Neural cell (in vitro differentiated cells): ENCODE data around the gene LTO1. TPM values are rescaled to one million over a fixed set of nuclear protein-coding genes. Genes with fewer than 3 reads are reported as not detected.
A peak's percentile ranks its signal among the peaks of the same experiment; 100 is the strongest.

Experiments used
- H2AFZ ChIP-seq: fragments of 200-600, 300-800 bp; sonication (generic), shearing (Covaris generic); 2 replicates; pipeline ENCODE4 v1.6.0; 2014; ENCODE audit warnings: low read depth, mild to moderate bottlenecking, antibody characterized with exemption, low read length, moderate library complexity
- H3F3A ChIP-seq: fragments of 200-600 bp; shearing (Covaris generic); 2 replicates; pipeline ENCODE4 v1.6.1; 2016; ENCODE audit warnings: mild to moderate bottlenecking, moderate library complexity, mixed read lengths, antibody characterized with exemption, low read length; ENCODE audit not compliant: insufficient read depth, poor library complexity, severe bottlenecking
- H3K27ac ChIP-seq: fragments of 200-600, 300-800 bp; sonication (generic), shearing (Covaris generic); 2 replicates; pipeline ENCODE4 v1.5.1; 2014; ENCODE audit warnings: mild to moderate bottlenecking, low read length, moderate library complexity
- H3K27me3 ChIP-seq: fragments of 300-800, 200-600 bp; sonication (generic), shearing (Covaris generic); 2 replicates; pipeline ENCODE4 v1.6.0; 2014; ENCODE audit warnings: mild to moderate bottlenecking, low read depth, low read length, moderate library complexity; ENCODE audit not compliant: insufficient read depth
- H3K36me3 ChIP-seq: fragments of 300-800, 200-600 bp; sonication (generic), shearing (Covaris generic); 2 replicates; pipeline ENCODE4 v1.5.1; 2014; ENCODE audit warnings: mild to moderate bottlenecking, antibody characterized with exemption, low read length, moderate library complexity; ENCODE audit not compliant: insufficient read depth
- H3K4me2 ChIP-seq: fragments of 300-800, 200-600 bp; sonication (generic), shearing (Covaris generic); 2 replicates; pipeline ENCODE4 v1.6.0; 2014; ENCODE audit warnings: mild to moderate bottlenecking, low read length
- H3K4me3 ChIP-seq: fragments of 300-800, 200-600 bp; sonication (generic), shearing (Covaris generic); 2 replicates; pipeline ENCODE4 v1.5.1; 2014; ENCODE audit warnings: mild to moderate bottlenecking, low read length, moderate library complexity
- H3K79me2 ChIP-seq: fragments of 200-600 bp; shearing (Covaris generic); replicated peaks from 2 replicates; pipeline ENCODE4 v1.6.0; 2014; ENCODE audit warnings: mild to moderate bottlenecking, low read length, moderate library complexity; ENCODE audit not compliant: insufficient read depth
- H3K9ac ChIP-seq: fragments of 300-800, 200-600 bp; sonication (generic), shearing (Covaris generic); 2 replicates; pipeline ENCODE4 v1.6.1; 2016; ENCODE audit warnings: mild to moderate bottlenecking, low read length, mixed read lengths
- H3K9me2 ChIP-seq: fragments of 200-600 bp; shearing (Covaris generic); 2 replicates; pipeline ENCODE4 v1.6.1; 2016; ENCODE audit warnings: mild to moderate bottlenecking, low read length, mixed read lengths; ENCODE audit not compliant: insufficient read depth
- H3K9me3 ChIP-seq: fragments of 200-600, 300-800 bp; sonication (generic), shearing (Covaris generic); 2 replicates; pipeline ENCODE4 v1.6.1; 2016; ENCODE audit warnings: mild to moderate bottlenecking, mixed run types, low read length, moderate library complexity, mixed read lengths
- H4K20me1 ChIP-seq: fragments of 200-600 bp; shearing (Covaris generic); 2 replicates; pipeline ENCODE4 v1.6.1; 2016; ENCODE audit warnings: mild to moderate bottlenecking, mixed run types; ENCODE audit not compliant: insufficient read depth
- EP300 ChIP-seq: fragments of 450-650 bp; conservative IDR thresholded peaks from 2 replicates; pipeline ENCODE4 v1.6.1; 2014; ENCODE audit warnings: antibody characterized with exemption, mild to moderate bottlenecking, moderate library complexity; ENCODE audit not compliant: poor library complexity, severe bottlenecking
- EZH2 ChIP-seq: fragments of 200-600, 300-800 bp; shearing (Covaris generic), sonication (generic); IDR thresholded peaks from 2 replicates; pipeline ENCODE4 v1.6.1; 2014; ENCODE audit warnings: antibody characterized with exemption, low read length, borderline replicate concordance, mild to moderate bottlenecking; ENCODE audit not compliant: insufficient read depth, poor library complexity, severe bottlenecking
- MXI1 ChIP-seq: fragments of 450-650 bp; conservative IDR thresholded peaks from 2 replicates; pipeline ENCODE4 v1.6.1; 2014; ENCODE audit warnings: antibody characterized with exemption, mild to moderate bottlenecking; ENCODE audit not compliant: poor library complexity, severe bottlenecking
- POLR2AphosphoS5 ChIP-seq: IDR thresholded peaks from 2 replicates; pipeline ENCODE4 v1.6.1; 2012
- RAD21 ChIP-seq: fragments of 450-650 bp; conservative IDR thresholded peaks from 2 replicates; pipeline ENCODE4 v1.6.1; 2014; ENCODE audit warnings: antibody characterized with exemption, mild to moderate bottlenecking, moderate library complexity
- SMC3 ChIP-seq: fragments of 450-650 bp; conservative IDR thresholded peaks from 2 replicates; pipeline ENCODE4 v1.6.1; 2014; ENCODE audit warnings: antibody characterized with exemption, mild to moderate bottlenecking, moderate library complexity; ENCODE audit not compliant: poor library complexity
- TAF1 ChIP-seq: IDR thresholded peaks from 2 replicates; pipeline ENCODE4 v1.6.1; 2012; ENCODE audit warnings: low read depth
- polyA plus RNA-seq: library from polyadenylated mRNA; depleted of rRNA; stranded (reverse); fragments of >200 nt; gene quantifications from 2 replicates; pipeline ENCODE4 v1.2.3, GENCODE V29; 2014
- TF ChIP-seq, protein P1 (sequence below): IDR thresholded peaks from 2 replicates; pipeline ENCODE4 v1.6.1; 2012; ENCODE audit warnings: borderline replicate concordance
- TF ChIP-seq, protein P2 (sequence below): fragments of 450-650 bp; IDR thresholded peaks from 2 replicates; pipeline ENCODE4 v1.5.1; 2014; ENCODE audit warnings: antibody characterized with exemption, mild to moderate bottlenecking, moderate library complexity; ENCODE audit not compliant: poor library complexity, severe bottlenecking

Gene LTO1
- polyA plus RNA-seq, 1 donor from 2014 or later, result 44.4 TPM

DNA sequence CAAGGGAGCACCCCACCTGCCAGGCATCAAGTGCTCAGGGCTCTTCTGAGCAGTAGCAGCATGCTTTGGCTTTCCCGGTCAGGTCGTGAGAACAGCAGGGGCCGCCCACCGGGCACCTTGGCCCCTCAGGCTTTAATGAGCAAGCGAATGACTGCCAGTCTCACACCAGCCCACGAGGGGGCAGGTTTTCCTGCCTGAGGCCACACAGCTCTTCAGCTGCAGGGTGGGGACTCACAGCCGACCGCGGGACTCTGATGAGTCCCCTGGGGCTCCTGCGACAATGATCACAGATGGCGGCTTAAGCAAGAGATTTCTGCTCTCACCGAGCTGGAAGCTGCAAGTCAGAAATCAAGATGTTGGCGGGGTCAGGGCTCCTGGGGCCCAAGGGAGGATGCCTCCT, 43.0 kb upstream of the LTO1 start:
- Histone ChIP-seq H4K20me1 (no peaks in the 10 kb centered on the region), H3F3A (no peaks in the 10 kb centered on the region), H3K27me3 (no peaks in the 10 kb centered on the region), H3K4me2 (no peak overlapping the region), H3K36me3 (no peaks in the 10 kb centered on the region), H3K4me3 (no peak overlapping the region), H3K27ac (no peak overlapping the region), H3K9me2 (no peaks in the 10 kb centered on the region), H3K79me2 (no peaks in the 10 kb centered on the region), H3K9me3 (no peaks in the 10 kb centered on the region), H3K9ac (no peak overlapping the region), H2AFZ (no peak overlapping the region)
- no peak for TF ChIP-seq EP300
- TF ChIP-seq SMC3, result peak; percentile 63
- TF ChIP-seq MXI1, result no peak
- TF ChIP-seq RAD21, result peak; percentile 57
- no peak for TF ChIP-seq EZH2
- TF ChIP-seq, protein P1, sequence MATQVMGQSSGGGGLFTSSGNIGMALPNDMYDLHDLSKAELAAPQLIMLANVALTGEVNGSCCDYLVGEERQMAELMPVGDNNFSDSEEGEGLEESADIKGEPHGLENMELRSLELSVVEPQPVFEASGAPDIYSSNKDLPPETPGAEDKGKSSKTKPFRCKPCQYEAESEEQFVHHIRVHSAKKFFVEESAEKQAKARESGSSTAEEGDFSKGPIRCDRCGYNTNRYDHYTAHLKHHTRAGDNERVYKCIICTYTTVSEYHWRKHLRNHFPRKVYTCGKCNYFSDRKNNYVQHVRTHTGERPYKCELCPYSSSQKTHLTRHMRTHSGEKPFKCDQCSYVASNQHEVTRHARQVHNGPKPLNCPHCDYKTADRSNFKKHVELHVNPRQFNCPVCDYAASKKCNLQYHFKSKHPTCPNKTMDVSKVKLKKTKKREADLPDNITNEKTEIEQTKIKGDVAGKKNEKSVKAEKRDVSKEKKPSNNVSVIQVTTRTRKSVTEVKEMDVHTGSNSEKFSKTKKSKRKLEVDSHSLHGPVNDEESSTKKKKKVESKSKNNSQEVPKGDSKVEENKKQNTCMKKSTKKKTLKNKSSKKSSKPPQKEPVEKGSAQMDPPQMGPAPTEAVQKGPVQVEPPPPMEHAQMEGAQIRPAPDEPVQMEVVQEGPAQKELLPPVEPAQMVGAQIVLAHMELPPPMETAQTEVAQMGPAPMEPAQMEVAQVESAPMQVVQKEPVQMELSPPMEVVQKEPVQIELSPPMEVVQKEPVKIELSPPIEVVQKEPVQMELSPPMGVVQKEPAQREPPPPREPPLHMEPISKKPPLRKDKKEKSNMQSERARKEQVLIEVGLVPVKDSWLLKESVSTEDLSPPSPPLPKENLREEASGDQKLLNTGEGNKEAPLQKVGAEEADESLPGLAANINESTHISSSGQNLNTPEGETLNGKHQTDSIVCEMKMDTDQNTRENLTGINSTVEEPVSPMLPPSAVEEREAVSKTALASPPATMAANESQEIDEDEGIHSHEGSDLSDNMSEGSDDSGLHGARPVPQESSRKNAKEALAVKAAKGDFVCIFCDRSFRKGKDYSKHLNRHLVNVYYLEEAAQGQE, result no peak
- no peak for TF ChIP-seq TAF1
- no peak for TF ChIP-seq POLR2AphosphoS5
- TF ChIP-seq, protein P2, sequence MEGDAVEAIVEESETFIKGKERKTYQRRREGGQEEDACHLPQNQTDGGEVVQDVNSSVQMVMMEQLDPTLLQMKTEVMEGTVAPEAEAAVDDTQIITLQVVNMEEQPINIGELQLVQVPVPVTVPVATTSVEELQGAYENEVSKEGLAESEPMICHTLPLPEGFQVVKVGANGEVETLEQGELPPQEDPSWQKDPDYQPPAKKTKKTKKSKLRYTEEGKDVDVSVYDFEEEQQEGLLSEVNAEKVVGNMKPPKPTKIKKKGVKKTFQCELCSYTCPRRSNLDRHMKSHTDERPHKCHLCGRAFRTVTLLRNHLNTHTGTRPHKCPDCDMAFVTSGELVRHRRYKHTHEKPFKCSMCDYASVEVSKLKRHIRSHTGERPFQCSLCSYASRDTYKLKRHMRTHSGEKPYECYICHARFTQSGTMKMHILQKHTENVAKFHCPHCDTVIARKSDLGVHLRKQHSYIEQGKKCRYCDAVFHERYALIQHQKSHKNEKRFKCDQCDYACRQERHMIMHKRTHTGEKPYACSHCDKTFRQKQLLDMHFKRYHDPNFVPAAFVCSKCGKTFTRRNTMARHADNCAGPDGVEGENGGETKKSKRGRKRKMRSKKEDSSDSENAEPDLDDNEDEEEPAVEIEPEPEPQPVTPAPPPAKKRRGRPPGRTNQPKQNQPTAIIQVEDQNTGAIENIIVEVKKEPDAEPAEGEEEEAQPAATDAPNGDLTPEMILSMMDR, result peak; percentile 59

DNA sequence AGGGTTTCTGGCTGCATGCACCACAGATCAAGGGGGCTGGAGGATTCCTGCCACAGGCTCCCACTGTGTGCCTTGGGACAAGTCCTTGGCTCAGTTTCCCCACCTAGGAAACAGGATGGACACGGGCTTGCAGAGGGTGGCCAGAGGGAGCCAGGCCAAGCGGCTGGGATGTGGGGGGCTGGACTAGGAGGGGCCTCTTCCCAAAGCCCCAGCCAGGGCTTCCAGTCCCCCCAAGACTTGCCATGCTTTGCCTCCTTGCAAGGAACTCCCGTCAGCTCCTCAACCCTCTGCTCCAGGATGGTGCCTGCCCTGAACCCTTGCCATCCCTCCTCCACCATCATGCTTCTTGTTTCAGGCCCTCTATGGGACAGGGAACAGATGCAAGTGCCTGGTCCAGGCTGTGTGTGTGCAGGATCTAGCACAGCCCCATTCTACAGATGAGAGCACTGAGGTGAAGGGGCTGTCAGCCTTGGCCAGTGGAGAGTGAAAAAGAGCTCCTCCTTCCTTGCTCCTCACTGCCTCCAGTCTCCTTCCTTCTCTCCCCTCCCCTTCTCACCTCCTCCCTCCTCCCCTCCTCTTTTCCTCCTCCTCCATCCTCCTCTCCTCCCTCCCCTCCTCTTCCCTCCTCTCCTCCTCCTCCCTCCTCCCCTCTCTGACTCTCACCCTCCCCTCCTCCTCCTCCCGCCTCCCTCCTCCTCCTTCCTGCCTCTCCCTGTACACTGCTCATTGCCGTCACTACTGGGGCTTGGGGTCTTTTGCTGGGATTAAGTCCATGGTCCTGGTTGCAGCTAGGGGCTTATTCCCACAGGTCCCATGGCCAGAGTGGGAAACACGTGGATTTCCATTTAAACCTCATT, 42.0 kb upstream of the LTO1 start:
- Histone ChIP-seq H3K4me3 (no peak overlapping the region), H3K9me2 (no peaks in the 10 kb centered on the region), H3K9me3 (no peaks in the 10 kb centered on the region), H3K4me2 (no peak overlapping the region), H3K27ac (no peak overlapping the region), H3F3A (no peaks in the 10 kb centered on the region), H3K27me3 (no peaks in the 10 kb centered on the region), H3K36me3 (no peaks in the 10 kb centered on the region), H3K9ac (no peak overlapping the region), H4K20me1 (no peaks in the 10 kb centered on the region), H2AFZ (no peak overlapping the region), H3K79me2 (no peaks in the 10 kb centered on the region)
- TF ChIP-seq, protein P2, result no peak
- TF ChIP-seq EP300 (no peak), MXI1 (no peak), RAD21 (no peak), SMC3 (no peak), TAF1 (no peak), EZH2 (no peak), POLR2AphosphoS5 (no peak)
- TF ChIP-seq, protein P1, result no peak
